G401 (cell line): ENCODE measurements around the gene ALDH5A1. TPM values are rescaled to one million over a fixed set of nuclear protein-coding genes. Genes with fewer than 3 reads are reported as not detected.

Experiments
- DNase-seq: peaks from one replicate; pipeline ENCODE4 v3.0.0-alpha.2; 2015; ENCODE audit warnings: low spot score
- in situ Hi-C: cut with HindIII; loops from 2 replicates; pipeline ENCODE4 v1.10.0; 2016; ENCODE audit warnings: low sequenced_read_pairs, mixed read lengths
- total RNA-seq: library from RNA; depleted of rRNA; stranded (reverse); fragments of >200 nt; shearing (Covaris generic); gene quantifications from 2 replicates; pipeline ENCODE4 v1.2.3, GENCODE V29; 2014; rRNA removed

Gene ALDH5A1
- total RNA-seq, 1 experiment from 2014 or later, result 8.6 TPM

DNA sequence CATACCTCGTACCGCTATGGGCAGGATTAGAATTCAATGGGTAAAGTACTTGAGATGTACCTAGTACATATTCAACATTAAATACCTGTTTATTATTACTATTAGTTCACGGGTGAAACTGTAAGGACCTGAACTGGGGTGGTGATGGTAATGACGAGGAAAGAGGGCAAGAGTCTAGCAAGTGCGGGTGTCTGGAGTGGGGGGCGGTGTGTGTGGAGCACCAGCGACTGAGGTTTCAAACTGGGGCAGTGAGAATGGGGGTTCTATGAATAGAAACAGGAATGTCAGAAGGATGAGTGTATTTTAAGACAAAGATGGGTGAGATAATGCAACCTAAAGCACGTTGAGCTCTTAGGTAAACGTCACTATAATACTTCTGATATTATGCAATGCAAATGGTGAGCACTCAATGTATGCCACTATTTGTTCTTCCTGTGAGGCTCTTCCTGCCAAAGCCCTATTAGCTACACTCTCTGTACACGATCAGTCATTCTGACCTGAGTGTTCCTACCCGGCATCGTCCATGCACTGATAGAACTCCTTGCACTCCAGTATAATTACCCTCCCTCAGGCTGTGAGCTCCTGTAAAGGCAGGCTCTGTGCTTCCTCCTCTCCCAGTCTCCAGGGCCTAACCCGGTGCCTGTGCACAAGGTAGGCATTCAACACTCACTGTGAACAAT is 55.0 kb downstream of the ALDH5A1 start:
- no peak for DNase-seq
- in situ Hi-C loops, result no loop called here

DNA sequence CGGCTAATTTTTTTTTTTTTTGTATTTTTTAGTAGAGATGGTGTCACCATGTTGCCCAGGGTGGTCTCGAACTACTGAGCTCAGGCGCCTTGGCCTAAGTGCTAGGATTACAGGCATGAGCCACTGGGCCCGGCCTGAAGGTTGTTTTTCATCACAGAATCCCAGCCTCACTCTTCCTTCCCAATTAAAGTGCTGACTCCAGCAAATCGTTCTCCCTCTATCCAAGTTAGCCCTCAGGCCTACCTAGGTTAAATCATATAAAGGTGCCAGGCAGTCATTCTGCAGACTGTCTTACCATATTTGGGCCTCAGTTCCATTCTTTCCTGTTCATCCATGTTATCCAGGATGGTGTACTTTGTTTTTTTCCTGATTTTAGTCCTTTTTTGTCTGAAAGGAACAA is 56.4 kb downstream of the ALDH5A1 start:
- in situ Hi-C loops, result no loop called here
- no peak for DNase-seq

DNA sequence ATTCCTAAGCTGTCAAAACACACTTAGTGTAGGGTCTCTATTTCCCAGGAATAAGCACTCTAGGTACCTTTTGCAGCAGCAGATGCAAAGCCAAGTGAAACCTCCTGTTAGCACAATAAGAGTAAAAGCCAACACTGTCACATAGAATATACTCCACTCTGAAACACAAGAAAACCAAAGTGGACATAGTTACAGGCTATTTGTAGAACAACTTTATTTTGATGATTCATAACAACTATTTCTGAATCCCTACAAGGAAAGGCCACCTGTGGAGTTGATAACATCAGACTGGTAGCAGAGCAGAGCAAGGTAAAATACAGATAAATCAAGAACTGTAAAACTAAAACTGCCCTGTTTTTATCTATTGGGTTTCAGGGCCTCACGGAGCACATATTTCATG is 59.7 kb downstream of the ALDH5A1 start:
- in situ Hi-C loops, result no loop called here
- DNase-seq, result no peak

DNA sequence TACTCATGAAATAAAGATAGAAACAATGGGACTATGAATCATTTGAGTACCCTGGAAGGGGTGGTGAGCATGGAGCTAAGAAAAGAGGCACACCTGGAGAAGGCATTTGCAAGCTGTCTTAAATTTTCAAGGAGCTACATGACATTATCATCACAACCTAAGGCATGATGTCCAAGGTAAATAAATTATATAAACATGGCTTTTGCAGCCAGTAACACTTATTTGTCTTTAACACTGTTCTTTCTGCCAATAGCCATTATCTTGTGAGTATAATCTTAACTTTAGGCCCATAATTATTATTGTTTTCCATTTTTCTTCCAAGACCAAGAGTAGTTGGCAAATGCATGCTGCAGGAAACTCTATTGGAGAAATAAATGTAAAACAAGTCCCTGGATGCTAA is 63.7 kb downstream of the ALDH5A1 start:
- no peak for DNase-seq
- in situ Hi-C loops, result no loop called here

DNA sequence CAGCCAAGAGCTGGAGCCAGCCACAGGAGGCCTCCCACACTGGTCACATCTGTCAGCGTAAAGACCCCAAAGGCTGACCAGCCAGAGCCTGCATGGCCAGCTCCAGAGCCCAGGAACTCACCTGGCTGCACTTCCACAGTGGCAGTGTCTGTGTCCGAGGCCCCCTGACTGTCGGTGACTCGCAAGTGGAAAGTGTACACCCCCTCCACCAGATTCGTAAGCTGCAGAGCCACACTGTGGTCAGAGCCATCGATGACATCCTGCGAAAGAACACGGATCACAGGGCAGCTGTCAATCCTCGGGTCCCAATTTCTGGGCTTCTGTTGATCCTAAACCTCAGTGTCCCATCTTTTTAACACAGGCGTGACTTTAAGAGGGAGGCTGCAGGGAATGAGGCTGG is 69.3 kb downstream of the ALDH5A1 start:
- DNase-seq, result no peak
- in situ Hi-C loops, result no loop called here

DNA sequence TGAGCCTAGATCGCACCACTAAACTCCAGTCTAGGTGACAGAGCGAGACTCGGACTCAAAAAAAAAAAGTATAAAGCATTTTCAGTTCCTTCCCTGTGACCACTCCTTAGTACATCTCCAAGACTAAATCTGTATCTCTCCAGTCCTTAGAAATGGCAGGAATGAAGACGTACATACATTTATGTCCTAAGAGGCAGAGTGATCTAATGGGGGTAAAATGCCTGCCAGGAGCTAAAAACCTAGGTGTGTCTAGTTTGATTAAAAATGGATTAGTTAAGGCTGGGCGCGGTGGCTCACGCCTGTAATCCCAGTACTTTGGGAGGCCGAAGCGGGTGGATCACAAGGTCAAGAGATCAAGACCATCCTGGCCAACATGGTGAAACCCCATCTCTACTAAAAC is 70.4 kb downstream of the ALDH5A1 start:
- in situ Hi-C loops, result no loop called here
- DNase-seq, result no peak

DNA sequence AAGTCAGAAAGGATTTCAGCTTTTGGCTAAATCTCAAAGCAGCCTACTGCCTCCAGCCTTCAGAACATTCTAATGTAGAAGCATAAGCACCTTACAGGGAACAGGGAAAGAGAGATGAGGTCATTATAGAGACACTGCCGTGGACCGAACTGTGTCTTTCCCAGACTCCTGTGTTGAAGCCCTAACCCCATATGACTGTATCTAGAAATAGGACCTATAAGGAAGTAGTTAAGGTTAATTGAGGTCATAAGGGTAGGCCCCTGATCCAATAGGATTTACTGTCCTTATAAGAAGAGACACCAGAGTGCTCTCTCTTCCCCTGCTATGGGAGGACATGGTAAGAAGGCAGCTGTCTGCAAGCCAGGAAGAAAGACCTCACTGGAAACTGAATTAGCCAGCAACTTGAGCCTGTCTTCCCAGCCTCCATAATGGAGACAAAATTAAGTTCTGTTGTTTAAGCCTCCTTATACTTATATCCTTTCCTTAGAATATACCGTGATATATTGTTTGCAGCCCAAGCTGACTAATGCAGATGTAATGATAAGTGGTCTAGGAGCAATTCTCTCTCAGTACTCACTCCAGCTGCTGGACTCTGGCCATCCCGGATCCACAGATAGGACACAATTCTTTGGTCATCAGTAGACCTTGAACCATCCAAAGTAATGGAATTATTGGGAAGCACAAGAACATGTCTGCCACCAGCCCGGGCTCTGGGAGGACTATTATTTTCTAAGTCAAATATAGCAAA is 71.4 kb downstream of the ALDH5A1 start:
- no peak for DNase-seq
- in situ Hi-C loops, result no loop called here

DNA sequence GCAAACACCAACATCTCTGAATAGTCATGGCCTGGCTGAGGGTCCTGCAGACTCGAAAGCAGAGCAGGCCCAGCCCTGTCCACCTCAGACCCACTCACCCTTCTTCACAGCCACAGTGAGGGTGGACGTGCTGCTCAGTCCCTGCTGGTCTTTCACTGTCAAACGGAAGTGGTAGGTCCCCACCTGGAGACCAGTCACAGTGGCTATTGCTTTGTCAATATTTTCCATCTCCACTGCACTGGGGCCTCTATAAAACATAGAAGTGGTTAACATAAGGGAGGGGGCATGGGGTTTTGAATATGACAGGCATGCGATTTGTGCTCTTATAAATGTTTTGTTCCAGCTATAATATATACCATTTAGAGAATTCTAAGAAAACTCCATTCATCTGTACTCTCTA is 73.9 kb downstream of the ALDH5A1 start:
- in situ Hi-C loops, result no loop called here
- no peak for DNase-seq

DNA sequence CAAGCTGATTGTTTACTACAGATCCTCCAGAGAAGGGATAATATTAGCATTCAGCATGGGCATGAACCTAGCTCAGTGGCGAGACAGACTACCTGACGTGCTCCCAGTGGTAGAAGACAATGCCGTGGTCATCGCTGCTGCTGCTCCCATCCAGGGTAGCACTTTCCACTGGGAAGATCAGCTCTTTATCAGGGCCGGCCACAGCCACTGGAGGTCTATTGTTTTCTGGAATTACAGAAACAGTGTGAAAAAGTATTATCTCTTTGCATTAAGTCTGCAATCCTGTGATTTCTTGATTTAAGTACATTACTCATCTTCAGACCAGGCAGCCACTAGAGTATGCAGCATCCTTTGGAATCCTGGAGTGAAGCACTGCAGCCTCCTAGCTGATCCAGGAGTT is 75.0 kb downstream of the ALDH5A1 start:
- in situ Hi-C loops, result no loop called here
- DNase-seq, result no peak

DNA sequence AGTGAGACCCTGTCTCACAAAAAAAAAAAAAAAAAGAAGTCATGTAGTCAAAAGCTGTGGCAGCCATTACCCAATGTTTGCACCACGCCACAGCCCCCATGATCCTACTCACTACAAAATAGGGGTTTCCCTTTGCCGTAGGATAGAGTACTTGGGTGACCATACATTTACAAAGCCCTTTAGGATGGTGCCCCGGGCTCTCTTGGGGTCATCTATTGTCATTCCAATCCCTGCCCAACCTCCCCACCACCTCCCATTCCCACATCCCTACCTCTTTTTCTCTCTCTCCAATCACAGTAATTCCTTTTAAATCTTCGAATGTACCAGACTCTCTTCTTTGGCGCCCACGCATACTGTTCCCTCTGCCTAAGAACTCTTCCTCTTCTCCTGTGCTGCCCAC is 76.6 kb downstream of the ALDH5A1 start:
- DNase-seq, result no peak

DNA sequence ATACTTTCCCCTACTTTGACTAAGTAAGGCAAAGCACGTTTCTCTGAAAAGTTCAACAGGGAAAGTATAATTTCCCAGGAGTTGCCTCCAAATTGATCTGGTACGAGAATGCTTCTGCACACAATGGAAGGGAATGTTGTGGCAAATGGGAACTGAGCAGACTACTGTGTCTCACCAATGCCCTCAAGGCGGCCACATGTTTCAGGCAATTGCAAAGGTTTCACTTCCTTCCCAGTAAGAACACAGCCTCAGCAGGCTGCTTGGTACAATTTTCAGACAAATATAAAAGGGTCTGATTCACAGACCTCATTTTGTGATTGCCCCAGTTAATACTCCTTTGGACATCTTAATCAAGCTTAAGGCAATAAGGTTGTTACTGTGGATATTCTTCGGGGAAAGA is 80.0 kb downstream of the ALDH5A1 start:
- peak; percentile 19 for DNase-seq
- in situ Hi-C loops, result no loop called here

More for the DNA sequence above, 76.6 kb downstream of the ALDH5A1 start:
- in situ Hi-C loops, result no loop called here

DNA sequence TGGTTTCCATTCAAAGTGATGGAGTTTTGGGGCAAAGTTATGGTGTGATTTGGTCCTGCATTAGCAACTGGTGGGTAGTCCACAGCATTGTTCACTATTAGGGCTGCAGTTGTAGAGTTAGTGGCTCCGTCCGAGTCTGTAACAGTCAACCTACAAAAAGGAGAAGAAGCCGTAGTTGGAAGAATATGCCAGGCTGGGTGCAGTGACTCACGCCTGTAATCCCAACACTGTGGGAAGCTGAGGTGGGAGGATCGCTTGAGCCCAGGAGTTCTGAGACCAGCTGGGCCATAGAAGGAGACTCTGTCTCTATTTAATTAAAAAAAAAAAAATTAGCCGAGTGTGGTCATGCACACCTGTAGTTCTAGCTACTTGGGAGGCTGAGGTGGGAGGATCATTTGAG is 81.7 kb downstream of the ALDH5A1 start:
- in situ Hi-C loops, result no loop called here
- no peak for DNase-seq

DNA sequence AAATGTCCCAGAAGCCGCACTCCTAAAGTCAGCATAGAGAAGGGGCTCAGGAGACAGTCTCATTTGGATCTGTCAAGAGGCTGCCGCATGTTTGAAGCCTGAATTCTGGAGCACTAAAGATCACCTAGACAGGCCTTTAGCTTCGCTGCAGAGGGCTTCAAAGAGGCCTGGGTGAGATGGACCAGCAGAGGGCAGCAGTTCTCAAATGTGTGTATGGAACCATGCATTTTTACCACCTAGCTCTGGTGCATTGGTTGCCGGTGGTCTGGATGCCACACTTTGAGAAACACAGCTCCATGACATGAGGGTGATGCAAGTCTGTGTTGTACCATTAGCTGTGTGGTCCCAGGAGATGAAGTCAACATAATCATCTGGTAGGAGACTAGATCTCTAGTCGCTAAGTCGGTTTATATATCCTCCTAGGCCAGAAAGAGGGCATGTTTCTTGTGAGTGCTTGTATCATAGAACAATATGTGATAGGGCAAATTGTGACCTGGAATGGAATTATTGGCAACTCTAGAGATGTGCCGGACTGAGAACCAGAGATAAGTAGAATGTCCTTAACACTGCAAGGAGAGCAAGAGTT is 86.4 kb downstream of the ALDH5A1 start:
- in situ Hi-C loops, result no loop called here
- peak; percentile 83 for DNase-seq

DNA sequence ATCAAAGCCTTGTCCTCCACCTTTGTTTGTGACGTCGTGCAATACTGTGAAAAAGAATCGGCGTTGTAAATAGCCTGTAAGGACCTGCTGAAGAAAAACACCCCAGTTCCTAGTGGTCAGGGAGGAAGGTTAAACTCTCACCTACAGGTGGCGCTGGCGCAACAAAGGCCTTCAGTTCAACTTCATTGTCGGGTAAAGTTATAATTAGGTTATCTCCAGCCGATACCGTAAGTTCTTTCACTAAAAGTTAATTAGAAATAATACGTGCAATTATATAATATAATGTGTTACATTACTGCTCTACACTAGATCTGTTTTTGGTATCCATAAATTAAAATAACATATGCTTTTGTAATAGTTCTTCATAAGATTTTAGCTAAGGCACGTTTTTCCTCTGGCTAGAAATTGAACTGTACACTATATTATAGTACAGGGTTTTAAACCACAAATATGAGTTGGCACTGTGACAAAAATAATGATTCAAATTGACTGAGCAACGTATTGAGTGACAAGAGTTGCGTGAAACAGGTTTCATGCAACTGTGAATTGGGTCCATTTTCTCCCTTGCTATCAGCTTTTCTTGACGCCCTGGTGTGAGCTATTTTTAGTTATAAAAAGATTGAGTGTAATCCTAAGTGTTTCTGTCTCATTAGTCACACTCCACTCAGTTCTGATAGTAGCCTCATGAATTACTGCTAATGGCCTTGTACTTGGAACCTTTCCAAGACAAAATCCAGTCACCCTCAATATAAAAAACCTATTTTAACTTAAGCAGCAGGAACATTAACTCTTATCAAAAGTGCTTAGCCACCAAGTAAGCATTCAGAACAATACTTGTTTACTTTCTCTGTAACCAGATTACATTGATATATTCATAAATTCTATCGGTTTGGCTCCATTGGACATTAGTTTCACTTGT is 89.0 kb downstream of the ALDH5A1 start:
- in situ Hi-C loops, result no loop called here
- peak; percentile 87 for DNase-seq

DNA sequence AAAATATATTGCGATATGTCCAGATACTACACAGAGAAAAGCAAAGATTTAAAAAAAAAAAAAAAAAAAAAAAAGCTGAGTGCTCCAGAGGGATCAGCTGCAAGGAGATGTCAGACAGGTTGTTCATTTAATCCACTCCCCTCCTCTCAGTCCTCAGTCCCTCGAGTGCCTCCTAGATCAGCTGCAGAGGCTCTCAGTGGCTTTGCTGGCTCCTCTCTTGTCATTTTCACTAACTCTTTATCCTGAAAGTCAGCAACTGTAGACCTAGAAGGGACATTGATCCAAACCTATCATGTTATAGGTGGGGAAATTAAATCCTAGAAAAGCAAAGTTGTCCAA is 89.6 kb downstream of the ALDH5A1 start:
- in situ Hi-C loops, result no loop called here
- no peak for DNase-seq

Other genes starting within 250 kb of the ALDH5A1 start
- not detected in 2 replicates for gene DCDC2, start 136.9 kb upstream of the ALDH5A1 start, total RNA-seq
- 23.0 and 23.1 TPM in 2 replicates for gene MRS2, start 92.0 kb upstream of the ALDH5A1 start, total RNA-seq
- 0.71 and 7.4 TPM in 2 replicates for gene GPLD1, start 5.4 kb upstream of the ALDH5A1 start, total RNA-seq
- gene KIAA0319, start 151.2 kb downstream of the ALDH5A1 start, total RNA-seq, result 0.18 and 0.95 TPM in 2 replicates
- gene TDP2, start 171.9 kb downstream of the ALDH5A1 start, total RNA-seq, result 41.1 and 58.3 TPM in 2 replicates
- 33.2 and 48.0 TPM in 2 replicates for gene ACOT13, start 172.1 kb downstream of the ALDH5A1 start, total RNA-seq
- 50.3 and 66.0 TPM in 2 replicates for gene C6orf62, start 224.2 kb downstream of the ALDH5A1 start, total RNA-seq